Esophagus squamous epithelium (tissue), 4 donors: ENCODE measurements around the gene S100A1.

Experiments used
- POLR2A ChIP-seq, 4 donors: fragments of 450-650 bp; IDR thresholded peaks; one replicate each; pipeline ENCODE4 v1.6.1; 2017; ENCODE audit warnings: antibody characterized with exemption in 4 of 4, mild to moderate bottlenecking in 4 of 4, moderate library complexity in 3 of 4
- TF ChIP-seq, protein P1 (sequence below), 6 experiments: fragments of 450-650 bp in 4 of 6; fragments of 200-600 bp in 2 of 6; sonication (generic) in 2 of 6; IDR thresholded peaks; one replicate each; pipeline ENCODE4 v1.5.1; 2016 to 2019; ENCODE audit warnings: antibody characterized with exemption in 6 of 6, mild to moderate bottlenecking in 4 of 6, moderate library complexity in 4 of 6

DNA sequence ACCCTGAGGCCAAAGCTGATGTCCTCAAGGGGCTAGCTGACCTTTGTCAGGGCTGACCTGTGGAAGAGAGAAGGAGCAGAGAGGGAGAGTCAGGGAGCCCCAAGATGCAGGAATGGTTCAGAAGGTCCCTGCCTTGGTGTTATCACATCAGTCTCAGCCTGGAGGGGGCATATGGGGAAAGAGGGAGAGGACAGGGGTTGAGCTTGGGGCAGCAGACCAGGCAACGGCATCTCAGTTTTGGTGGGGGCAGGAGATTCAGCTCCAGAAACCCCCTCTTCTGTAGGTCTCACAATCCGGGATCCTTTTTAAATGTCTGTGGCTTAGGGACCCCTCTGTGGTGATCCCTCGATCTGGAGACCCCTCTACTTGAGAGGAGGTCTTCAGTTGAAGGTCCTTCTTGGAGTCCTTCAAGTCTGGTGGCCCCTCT is 1.7 kb upstream of the S100A1 start:
- TF ChIP-seq, protein P1, sequence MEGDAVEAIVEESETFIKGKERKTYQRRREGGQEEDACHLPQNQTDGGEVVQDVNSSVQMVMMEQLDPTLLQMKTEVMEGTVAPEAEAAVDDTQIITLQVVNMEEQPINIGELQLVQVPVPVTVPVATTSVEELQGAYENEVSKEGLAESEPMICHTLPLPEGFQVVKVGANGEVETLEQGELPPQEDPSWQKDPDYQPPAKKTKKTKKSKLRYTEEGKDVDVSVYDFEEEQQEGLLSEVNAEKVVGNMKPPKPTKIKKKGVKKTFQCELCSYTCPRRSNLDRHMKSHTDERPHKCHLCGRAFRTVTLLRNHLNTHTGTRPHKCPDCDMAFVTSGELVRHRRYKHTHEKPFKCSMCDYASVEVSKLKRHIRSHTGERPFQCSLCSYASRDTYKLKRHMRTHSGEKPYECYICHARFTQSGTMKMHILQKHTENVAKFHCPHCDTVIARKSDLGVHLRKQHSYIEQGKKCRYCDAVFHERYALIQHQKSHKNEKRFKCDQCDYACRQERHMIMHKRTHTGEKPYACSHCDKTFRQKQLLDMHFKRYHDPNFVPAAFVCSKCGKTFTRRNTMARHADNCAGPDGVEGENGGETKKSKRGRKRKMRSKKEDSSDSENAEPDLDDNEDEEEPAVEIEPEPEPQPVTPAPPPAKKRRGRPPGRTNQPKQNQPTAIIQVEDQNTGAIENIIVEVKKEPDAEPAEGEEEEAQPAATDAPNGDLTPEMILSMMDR (IDR thresholded peaks at IDR 0.05) = no peak
- TF ChIP-seq POLR2A (IDR thresholded peaks at IDR 0.05) = no peak
